ENCODE measurements around the gene GSTA2.

- TF ChIP-seq CTCF (IDR thresholded peaks at IDR 0.05) (no peak), POLR2AphosphoS5 (IDR thresholded peaks at IDR 0.05) (no peak), POLR2A (IDR thresholded peaks at IDR 0.05) (no peak)
Observed at GRCh38 chr6:52718550-52718949, 44.7 kb downstream of the GSTA2 start.

All from prostate gland (tissue), 2 donors.